CD8-positive, alpha-beta memory T cell (primary cell): ENCODE results near the gene CSTA. TPM values are rescaled to one million over a fixed set of nuclear protein-coding genes. Genes with fewer than 3 reads are reported as not detected.

ENCODE experiments used
- CTCF ChIA-PET: fragments of 350-600 bp; sonication (Branson Sonifier 250); formaldehyde crosslinking; loops from one replicate; lab custom pipeline; 2021; ENCODE audit warnings: antibody characterized with exemption; lab: Charles Lee
- POLR2A ChIA-PET: fragments of 350-600 bp; sonication (Branson Sonifier 250); formaldehyde crosslinking; loops from one replicate; lab custom pipeline; 2021; ENCODE audit warnings: antibody characterized with exemption; lab: Charles Lee
- DNase-seq, 5 donors: peaks; one replicate each; pipeline versions ENCODE4 v3.0.0 to v3.0.0-alpha.2; 2020 to 2022; ENCODE audit warnings: mixed read lengths in 1 of 5
- H3K27ac ChIP-seq: one replicate; pipeline ENCODE4 v1.7.0; 2013; ENCODE audit warnings: low read depth, mild to moderate bottlenecking, low read length, moderate library complexity
- H3K27me3 ChIP-seq: 2 replicates; pipeline ENCODE4 v1.7.0; 2013; ENCODE audit warnings: low read length, mild to moderate bottlenecking; ENCODE audit not compliant: insufficient read depth, poor library complexity, severe bottlenecking
- H3K36me3 ChIP-seq: 2 replicates; pipeline ENCODE4 v1.7.0; 2013; ENCODE audit warnings: mild to moderate bottlenecking, low read length, moderate library complexity; ENCODE audit not compliant: insufficient read depth
- H3K4me1 ChIP-seq: 2 replicates; pipeline ENCODE4 v1.7.0; 2013; ENCODE audit warnings: mild to moderate bottlenecking, low read length, moderate library complexity; ENCODE audit not compliant: insufficient read depth
- H3K4me3 ChIP-seq: 2 replicates; pipeline ENCODE4 v1.7.0; 2013; ENCODE audit warnings: mild to moderate bottlenecking, low read length
- H3K9me3 ChIP-seq: 2 replicates; pipeline ENCODE4 v1.7.0; 2013; ENCODE audit warnings: mild to moderate bottlenecking, low read length
- H3K27ac Mint-ChIP-seq, 8 donors: one replicate each; pipeline ENCODE4 v1.8.0; 2020 to 2021; ENCODE audit warnings: mixed read lengths in 8 of 8, mild to moderate bottlenecking in 6 of 8, inconsistent platforms in 3 of 8, moderate library complexity in 3 of 8
- H3K27me3 Mint-ChIP-seq, 2 donors: one replicate each; pipeline ENCODE4 v1.8.0; 2020 to 2021; ENCODE audit warnings: mixed read lengths in 2 of 2, mild to moderate bottlenecking in 1 of 2, moderate library complexity in 1 of 2
- H3K36me3 Mint-ChIP-seq, 3 donors: one replicate each; pipeline ENCODE4 v1.8.0; 2020 to 2021; ENCODE audit warnings: mixed read lengths in 3 of 3, inconsistent platforms in 1 of 3, mild to moderate bottlenecking in 1 of 3
- H3K4me1 Mint-ChIP-seq, 3 donors: one replicate each; pipeline ENCODE4 v1.8.0; 2020 to 2021; ENCODE audit warnings: mixed read lengths in 3 of 3, inconsistent platforms in 1 of 3, mild to moderate bottlenecking in 1 of 3
- H3K4me3 Mint-ChIP-seq, 7 donors: one replicate each; pipeline ENCODE4 v1.8.0; 2020 to 2021; ENCODE audit warnings: mixed read lengths in 7 of 7, mild to moderate bottlenecking in 6 of 7, moderate library complexity in 4 of 7, inconsistent platforms in 2 of 7
- H3K9me3 Mint-ChIP-seq, 5 donors: one replicate each; pipeline ENCODE4 v1.8.0; 2020 to 2022; ENCODE audit warnings: mixed read lengths in 5 of 5, mild to moderate bottlenecking in 3 of 5, moderate library complexity in 2 of 5, inconsistent platforms in 1 of 5
- polyA plus RNA-seq: library from polyadenylated mRNA; unstranded; fragments of 300-500 nt; fragmentation: Illumina TruSeq; gene quantifications from one replicate; pipeline ENCODE4 v1.2.3, GENCODE V29; 2021
- total RNA-seq, 2 experiments: library from RNA; stranded (reverse); gene quantifications; one replicate each; pipeline ENCODE4 v1.2.3, GENCODE V29; 2021

CSTA gene
- total and polyA plus RNA-seq, 3 experiments from 2014 or later = 0.31 TPM; not detected in 2

DNA sequence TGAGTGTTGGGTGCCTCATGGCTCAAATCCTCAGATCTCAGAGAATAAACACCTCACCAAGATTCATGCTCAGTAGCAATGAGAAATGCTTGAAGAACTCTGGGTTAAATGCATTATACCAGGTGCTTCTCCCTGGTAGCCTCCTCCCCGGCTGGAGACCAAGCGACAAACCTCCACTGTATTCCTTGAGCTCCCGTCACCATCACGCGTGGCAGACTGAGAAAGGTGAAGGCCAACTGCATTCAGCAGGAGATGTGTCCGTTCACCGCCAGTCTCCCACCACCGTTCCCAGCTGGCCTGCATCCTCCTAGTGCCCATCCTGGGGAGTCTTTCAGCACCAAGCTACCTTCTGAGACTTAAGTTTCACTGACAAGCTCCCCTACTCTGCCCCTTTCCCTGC is 7.5 kb downstream of the CSTA start:
- Histone ChIP-seq H3K36me3 (no peaks in the 10 kb centered on the region), H3K9me3 (no peaks in the 10 kb centered on the region), H3K27me3 (no peaks in the 10 kb centered on the region), H3K27ac (no peak overlapping the region), H3K4me1 (no peaks in the 10 kb centered on the region), H3K4me3 (no peak overlapping the region)
- ChIA-PET POLR2A (no interaction called here), CTCF (no interaction called here)
- DNase-seq = no peak
- peaks cover 2 to 34% of the 10 kb centered on the region in 2 donors for H3K27me3 Mint-ChIP-seq
- H3K9me3 Mint-ChIP-seq = no peaks in the 10 kb centered on the region
- no peaks in the 10 kb centered on the region for H3K4me1 Mint-ChIP-seq
- H3K27ac Mint-ChIP-seq = peak overlapping the region in 1 of 8 donors; percentile 36
- peaks cover 0 to 1% (median 0%) of the 10 kb centered on the region in 3 donors for H3K36me3 Mint-ChIP-seq
- H3K4me3 Mint-ChIP-seq = no peak overlapping the region

- Mint-ChIP-seq H3K4me1 (no peaks in the 10 kb centered on the region), H3K27ac (no peak overlapping the region), H3K4me3 (no peak overlapping the region), H3K27me3 (peaks cover 2 to 11% of the 10 kb centered on the region in 2 donors), H3K36me3 (peaks cover 0 to 3% (median 0%) of the 10 kb centered on the region in 3 donors), H3K9me3 (no peaks in the 10 kb centered on the region)
- Histone ChIP-seq H3K36me3 (no peaks in the 10 kb centered on the region), H3K27me3 (no peaks in the 10 kb centered on the region), H3K4me1 (no peaks in the 10 kb centered on the region), H3K4me3 (no peak overlapping the region), H3K27ac (no peak overlapping the region), H3K9me3 (no peaks in the 10 kb centered on the region)
- DNase-seq = no peak
- CTCF ChIA-PET = no interaction called here
- POLR2A ChIA-PET = no interaction called here
Measured at GRCh38 chr3:122342803-122343202, 17.8 kb downstream of the CSTA start.

DNA sequence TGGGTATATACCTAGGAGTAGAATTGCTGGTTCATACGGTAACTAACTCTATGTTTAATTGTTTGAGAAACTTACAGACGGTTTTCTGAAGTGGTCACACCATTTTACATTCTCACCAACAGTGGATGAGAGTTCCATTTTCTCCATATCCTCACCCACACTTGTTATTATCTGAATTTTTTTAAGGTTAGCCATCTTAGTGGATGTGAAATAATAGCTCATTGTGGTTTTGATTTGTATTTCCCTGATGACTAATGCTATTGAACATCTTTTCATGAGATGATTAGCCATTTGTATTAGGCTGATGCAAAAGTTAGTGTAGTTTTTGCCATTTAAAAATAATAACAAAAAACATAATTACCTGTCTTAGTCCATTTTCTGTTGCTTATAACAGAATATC is 18.6 kb downstream of the CSTA start:
- peaks cover 0 to 7% (median 0%) of the 10 kb centered on the region in 3 donors for H3K36me3 Mint-ChIP-seq
- H3K27ac Mint-ChIP-seq = no peak overlapping the region

DNA sequence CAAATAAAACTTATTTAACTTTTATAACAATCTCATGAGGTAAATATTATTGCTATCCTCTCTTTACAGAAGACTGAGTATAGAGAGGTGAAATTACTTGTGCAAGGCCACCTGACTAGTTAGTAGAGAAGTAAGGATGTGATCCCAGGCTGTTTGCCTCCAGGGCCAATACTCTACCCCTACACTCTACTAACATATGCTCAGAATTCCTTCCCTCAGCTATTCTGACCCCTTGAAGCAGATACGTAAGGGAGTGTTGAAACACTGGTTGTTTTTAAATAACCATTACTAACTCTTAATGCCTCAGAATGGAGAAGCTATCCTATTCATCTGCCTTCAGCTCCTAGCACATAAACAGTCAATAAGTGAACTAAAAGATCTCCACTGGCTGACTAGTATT is 24.1 kb downstream of the CSTA start:
- Mint-ChIP-seq H3K27me3 (peaks cover 7% of the 10 kb centered on the region in 2 donors), H3K9me3 (no peaks in the 10 kb centered on the region), H3K4me3 (no peak overlapping the region), H3K36me3 (peaks cover 0 to 7% (median 0%) of the 10 kb centered on the region in 3 donors), H3K4me1 (no peaks in the 10 kb centered on the region), H3K27ac (no peak overlapping the region)
- H3K27ac ChIP-seq = no peak overlapping the region
- no peaks in the 10 kb centered on the region for H3K27me3 ChIP-seq
- POLR2A ChIA-PET = interaction anchor here (0.7 kb wide), 1 partner anchor 15 kb away, joined by 3 read pairs; no protein-coding TSS in a partner anchor
- no peaks in the 10 kb centered on the region for H3K9me3 ChIP-seq
- no peak for DNase-seq
- H3K4me3 ChIP-seq = no peak overlapping the region
- CTCF ChIA-PET = interaction anchor here (1.1 kb wide), 1 partner anchor 13 kb away, joined by 5 read pairs; no protein-coding TSS in a partner anchor
- no peaks in the 10 kb centered on the region for H3K4me1 ChIP-seq
- no peaks in the 10 kb centered on the region for H3K36me3 ChIP-seq

More for the DNA sequence above, 18.6 kb downstream of the CSTA start:
- H3K27me3 Mint-ChIP-seq = peaks cover 5 to 15% of the 10 kb centered on the region in 2 donors
- no peaks in the 10 kb centered on the region for H3K4me1 ChIP-seq
- POLR2A ChIA-PET = no interaction called here
- H3K4me3 ChIP-seq = no peak overlapping the region
- H3K4me3 Mint-ChIP-seq = no peak overlapping the region
- CTCF ChIA-PET = no interaction called here
- H3K4me1 Mint-ChIP-seq = no peaks in the 10 kb centered on the region
- H3K27me3 ChIP-seq = no peaks in the 10 kb centered on the region
- H3K9me3 ChIP-seq = no peaks in the 10 kb centered on the region
- H3K27ac ChIP-seq = no peak overlapping the region
- H3K36me3 ChIP-seq = no peaks in the 10 kb centered on the region
- H3K9me3 Mint-ChIP-seq = no peaks in the 10 kb centered on the region
- DNase-seq = no peak

DNA sequence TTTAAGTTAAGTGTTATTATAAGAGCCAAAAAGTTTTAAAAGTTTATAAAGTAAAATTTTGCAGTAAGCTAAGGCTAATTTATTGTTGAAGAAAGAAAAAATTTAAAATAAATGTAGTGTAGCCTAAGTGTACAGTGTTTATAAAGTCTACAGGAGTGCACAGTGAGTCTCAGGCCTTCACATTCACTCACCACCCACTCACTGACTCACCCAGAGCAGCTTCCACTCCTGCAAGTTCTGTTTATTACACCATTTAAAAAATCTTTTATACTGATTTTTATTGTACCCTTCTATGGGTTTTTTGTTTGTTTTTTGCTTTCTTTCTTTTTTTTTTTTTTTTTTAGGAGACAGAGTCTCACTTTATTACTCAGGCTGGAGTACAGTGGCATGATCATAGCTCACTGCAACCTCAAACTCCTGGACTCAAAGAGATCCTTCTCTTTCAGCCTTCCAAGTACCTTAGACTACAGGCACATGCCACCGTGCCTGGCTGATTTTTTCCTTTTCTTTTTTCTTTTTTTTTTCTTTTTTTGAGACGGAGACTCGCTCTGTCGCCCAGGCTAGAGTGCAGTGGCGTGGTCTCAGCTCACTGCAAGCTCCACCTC is 25.9 kb downstream of the CSTA start:
- DNase-seq = no peak
- Mint-ChIP-seq H3K27ac (no peak overlapping the region), H3K9me3 (no peaks in the 10 kb centered on the region), H3K27me3 (peaks cover 7% of the 10 kb centered on the region in 2 donors), H3K4me3 (no peak overlapping the region), H3K36me3 (peaks cover 0 to 7% (median 0%) of the 10 kb centered on the region in 3 donors), H3K4me1 (no peaks in the 10 kb centered on the region)
- ChIA-PET CTCF (no interaction called here), POLR2A (no interaction called here)
- no peak overlapping the region for H3K27ac ChIP-seq
- H3K9me3 ChIP-seq = no peaks in the 10 kb centered on the region
- no peaks in the 10 kb centered on the region for H3K4me1 ChIP-seq
- H3K4me3 ChIP-seq = no peak overlapping the region
- no peaks in the 10 kb centered on the region for H3K36me3 ChIP-seq
- H3K27me3 ChIP-seq = no peaks in the 10 kb centered on the region

DNA sequence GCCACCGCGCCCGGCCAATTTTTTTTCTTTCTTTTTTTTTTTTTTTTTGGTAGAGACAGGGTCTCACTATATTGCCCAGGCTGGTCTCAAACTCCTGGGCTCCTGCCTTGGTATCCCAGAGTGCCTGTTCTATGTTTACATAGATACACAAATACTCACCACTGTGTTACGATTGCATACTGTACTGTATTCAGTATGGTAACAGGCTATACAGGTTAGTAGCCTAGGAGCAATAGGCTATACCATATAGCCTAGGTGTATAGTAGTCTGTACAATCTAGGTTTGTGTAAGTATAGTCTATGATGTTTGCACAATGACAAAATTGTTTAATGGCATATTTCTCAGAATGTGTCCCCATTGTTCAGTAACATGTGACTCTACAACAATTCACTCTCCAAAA is 26.6 kb downstream of the CSTA start:
- H3K4me3 ChIP-seq = no peak overlapping the region
- ChIA-PET POLR2A (no interaction called here), CTCF (no interaction called here)
- no peak overlapping the region for H3K4me3 Mint-ChIP-seq
- peaks cover 0 to 7% (median 0%) of the 10 kb centered on the region in 3 donors for H3K36me3 Mint-ChIP-seq
- no peaks in the 10 kb centered on the region for H3K9me3 ChIP-seq
- no peaks in the 10 kb centered on the region for H3K9me3 Mint-ChIP-seq
- no peaks in the 10 kb centered on the region for H3K36me3 ChIP-seq
- no peaks in the 10 kb centered on the region for H3K27me3 ChIP-seq
- no peaks in the 10 kb centered on the region for H3K4me1 ChIP-seq
- H3K27ac Mint-ChIP-seq = no peak overlapping the region
- no peak for DNase-seq
- no peak overlapping the region for H3K27ac ChIP-seq
- H3K27me3 Mint-ChIP-seq = peaks cover 7% of the 10 kb centered on the region in 2 donors
- H3K4me1 Mint-ChIP-seq = no peaks in the 10 kb centered on the region

GRCh38 chr3:122353215-122353614 is 28.2 kb downstream of the CSTA start:
- ChIA-PET CTCF (no interaction called here), POLR2A (no interaction called here)
- no peak overlapping the region for H3K4me3 Mint-ChIP-seq
- Histone ChIP-seq H3K27me3 (no peaks in the 10 kb centered on the region), H3K4me3 (no peak overlapping the region), H3K4me1 (no peaks in the 10 kb centered on the region), H3K36me3 (no peaks in the 10 kb centered on the region), H3K9me3 (no peaks in the 10 kb centered on the region), H3K27ac (no peak overlapping the region)
- peaks cover 0 to 2% of the 10 kb centered on the region in 2 donors for H3K27me3 Mint-ChIP-seq
- no peak for DNase-seq
- H3K9me3 Mint-ChIP-seq = no peaks in the 10 kb centered on the region
- peaks cover 0 to 6% (median 2%) of the 10 kb centered on the region in 3 donors for H3K36me3 Mint-ChIP-seq
- no peaks in the 10 kb centered on the region for H3K4me1 Mint-ChIP-seq
- H3K27ac Mint-ChIP-seq = no peak overlapping the region

- Mint-ChIP-seq H3K4me1 (no peaks in the 10 kb centered on the region), H3K27me3 (peaks cover 0 to 2% of the 10 kb centered on the region in 2 donors), H3K9me3 (no peaks in the 10 kb centered on the region), H3K36me3 (peaks cover 0 to 14% (median 2%) of the 10 kb centered on the region in 3 donors), H3K27ac (no peak overlapping the region), H3K4me3 (no peak overlapping the region)
- H3K4me1 ChIP-seq = no peaks in the 10 kb centered on the region
- ChIA-PET POLR2A (no interaction called here), CTCF (no interaction called here)
- no peak for DNase-seq
- H3K9me3 ChIP-seq = no peaks in the 10 kb centered on the region
- no peak overlapping the region for H3K4me3 ChIP-seq
- no peaks in the 10 kb centered on the region for H3K27me3 ChIP-seq
- no peak overlapping the region for H3K27ac ChIP-seq
- H3K36me3 ChIP-seq = no peaks in the 10 kb centered on the region
Measured at GRCh38 chr3:122353893-122354401, 28.9 kb downstream of the CSTA start.
